ENCODE data around the gene KCNS3.

DNA sequence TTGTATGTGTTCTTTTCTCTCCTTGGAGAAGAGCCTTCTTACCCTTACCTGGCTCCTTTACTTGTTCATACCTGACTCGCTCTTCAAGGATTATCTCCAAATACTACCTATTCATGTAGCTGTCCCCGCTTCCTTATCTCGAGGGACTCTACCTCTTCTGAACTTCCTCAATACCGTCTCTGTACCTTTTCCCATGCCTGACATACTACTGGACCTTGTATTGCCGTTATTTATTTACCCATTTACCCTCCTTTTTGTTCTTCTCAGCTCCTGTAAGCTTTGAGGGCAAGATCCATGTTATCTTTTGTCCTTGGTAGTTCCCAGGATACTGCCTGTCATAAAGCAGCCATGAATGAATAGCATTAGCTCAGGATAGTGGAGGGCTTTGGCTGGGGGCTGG lies 32.5 kb downstream of the KCNS3 start:
- TF ChIP-seq EP300 (IDR thresholded peaks at IDR 0.05) = no peak
- no peak for TF ChIP-seq POLR2AphosphoS5 (IDR thresholded peaks at IDR 0.05)
- TF ChIP-seq, protein P1, sequence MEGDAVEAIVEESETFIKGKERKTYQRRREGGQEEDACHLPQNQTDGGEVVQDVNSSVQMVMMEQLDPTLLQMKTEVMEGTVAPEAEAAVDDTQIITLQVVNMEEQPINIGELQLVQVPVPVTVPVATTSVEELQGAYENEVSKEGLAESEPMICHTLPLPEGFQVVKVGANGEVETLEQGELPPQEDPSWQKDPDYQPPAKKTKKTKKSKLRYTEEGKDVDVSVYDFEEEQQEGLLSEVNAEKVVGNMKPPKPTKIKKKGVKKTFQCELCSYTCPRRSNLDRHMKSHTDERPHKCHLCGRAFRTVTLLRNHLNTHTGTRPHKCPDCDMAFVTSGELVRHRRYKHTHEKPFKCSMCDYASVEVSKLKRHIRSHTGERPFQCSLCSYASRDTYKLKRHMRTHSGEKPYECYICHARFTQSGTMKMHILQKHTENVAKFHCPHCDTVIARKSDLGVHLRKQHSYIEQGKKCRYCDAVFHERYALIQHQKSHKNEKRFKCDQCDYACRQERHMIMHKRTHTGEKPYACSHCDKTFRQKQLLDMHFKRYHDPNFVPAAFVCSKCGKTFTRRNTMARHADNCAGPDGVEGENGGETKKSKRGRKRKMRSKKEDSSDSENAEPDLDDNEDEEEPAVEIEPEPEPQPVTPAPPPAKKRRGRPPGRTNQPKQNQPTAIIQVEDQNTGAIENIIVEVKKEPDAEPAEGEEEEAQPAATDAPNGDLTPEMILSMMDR (IDR thresholded peaks at IDR 0.05) = no peak

Measured in suprapubic skin (tissue), 4 donors.